Measurements from ENCODE around the gene LRRC23. TPM values are rescaled to one million over a fixed set of nuclear protein-coding genes. Genes with fewer than 3 reads are reported as not detected.

The LRRC23 gene
- total RNA-seq, 1 experiment from 2014 or later: 8.0 TPM

DNA sequence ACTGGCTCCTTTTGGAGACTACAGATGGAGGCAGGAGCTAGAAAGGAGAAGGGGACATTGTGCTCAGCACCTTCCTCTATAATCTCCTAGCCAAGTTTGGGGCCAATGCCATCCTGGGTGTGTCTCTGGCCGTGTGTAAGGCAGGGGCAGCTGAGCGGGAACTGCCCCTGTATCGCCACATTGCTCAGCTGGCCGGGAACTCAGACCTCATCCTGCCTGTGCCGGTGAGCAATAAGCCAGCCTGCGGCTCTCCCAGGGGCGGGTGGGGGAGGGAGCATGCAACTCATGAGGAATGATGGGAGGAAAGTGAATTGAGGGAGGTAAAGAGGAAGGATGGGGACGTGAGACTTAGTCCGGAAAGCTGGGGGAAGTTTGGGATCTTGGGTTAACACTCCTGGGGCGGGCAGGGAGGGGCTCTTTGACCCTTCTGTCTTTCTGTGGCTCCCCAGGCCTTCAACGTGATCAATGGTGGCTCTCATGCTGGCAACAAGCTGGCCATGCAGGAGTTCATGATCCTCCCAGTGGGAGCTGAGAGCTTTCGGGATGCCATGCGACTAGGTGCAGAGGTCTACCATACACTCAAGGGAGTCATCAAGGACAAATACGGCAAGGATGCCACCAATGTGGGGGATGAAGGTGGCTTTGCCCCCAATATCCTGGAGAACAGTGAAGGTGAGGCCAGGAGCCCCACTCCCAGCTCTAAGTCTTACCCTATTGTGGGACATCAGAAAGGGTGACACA lies 13.0 kb downstream of the LRRC23 start:
- Histone ChIP-seq H3K4me2 (ENCODE audit: low read length) (no peak overlapping the region), H3K27me3 (ENCODE audit: insufficient read depth, low read length) (no peaks in the 10 kb centered on the region), H3K9me3 (ENCODE audit: control insufficient read depth in 1 of 2, insufficient read depth in 1 of 2, low read depth in 1 of 2, low read length in 2 of 2) (no peaks in the 10 kb centered on the region), H3K36me3 (ENCODE audit: control insufficient read depth in 1 of 2, insufficient read depth in 2 of 2, low read length in 2 of 2) (peaks cover 8 to 17% of the 10 kb centered on the region in 2 experiments), H3K27ac (ENCODE audit: low read depth, low read length) (no peak overlapping the region), H3K9me2 (ENCODE audit: insufficient read depth) (no peaks in the 10 kb centered on the region), H3K4me3 (replicated peaks in 1 of 2; ENCODE audit: low read depth in 1 of 2, low read length in 2 of 2) (no peak overlapping the region), H3K4me1 (ENCODE audit: control insufficient read depth in 1 of 2, insufficient read depth in 2 of 2, low read length in 2 of 2) (peaks cover 15 to 36% of the 10 kb centered on the region in 2 experiments), H2AFZ (ENCODE audit: low read depth, low read length, poor library complexity, severe bottlenecking) (no peak overlapping the region), H3K9ac (ENCODE audit: low read length) (no peak overlapping the region), H3K79me2 (ENCODE audit: insufficient read depth, low read length) (peaks cover 13% of the 10 kb centered on the region; the same call in 1 of the 2 replicates), H4K20me1 (ENCODE audit: insufficient read depth) (no peaks in the 10 kb centered on the region)
- TF ChIP-seq FOSL1 (IDR thresholded peaks at IDR 0.05; ENCODE audit: low read depth) (no peak), EZH2 (IDR thresholded peaks at IDR 0.05) (no peak), ATF3 (IDR thresholded peaks at IDR 0.05) (no peak), RAD21 (IDR thresholded peaks at IDR 0.05; ENCODE audit: low read depth) (no peak)
- no peak for DNase-seq (ENCODE audit: low read depth, low spot score)
- BruUV-seq (replicated peaks): no TSS peak
- CTCF ChIA-PET: no interaction called here
- POLR2A ChIA-PET: interaction anchor here (1.4 kb wide), 1 partner anchor 8 kb away, joined by 3 read pairs; no protein-coding TSS in a partner anchor
- intact Hi-C loops (cut with micrococcal nuclease): no loop called here
- no peak for ATAC-seq
- RAD21 ChIA-PET (ENCODE audit: low non-redundant PET in 1 of 2, low total read pairs in 2 of 2, uncharacterized antibody in 2 of 2, unreplicated experiment in 2 of 2): no interaction called here

DNA sequence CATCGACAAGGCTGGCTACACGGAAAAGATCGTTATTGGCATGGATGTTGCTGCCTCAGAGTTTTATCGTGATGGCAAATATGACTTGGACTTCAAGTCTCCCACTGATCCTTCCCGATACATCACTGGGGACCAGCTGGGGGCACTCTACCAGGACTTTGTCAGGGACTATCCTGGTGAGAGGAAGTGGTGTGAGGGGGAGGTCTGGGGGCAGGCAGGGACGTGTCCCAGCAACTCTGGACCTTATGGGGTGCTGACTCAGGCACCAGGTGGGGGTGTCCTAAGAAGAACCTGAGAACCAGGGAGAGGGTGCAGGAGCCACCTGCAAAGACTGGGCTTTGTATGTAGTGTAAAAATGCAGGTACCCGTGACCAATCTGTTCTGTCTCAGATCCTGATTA lies 15.0 kb downstream of the LRRC23 start:
- H3K9me2 ChIP-seq (ENCODE audit: insufficient read depth): no peaks in the 10 kb centered on the region
- H3K36me3 ChIP-seq (ENCODE audit: control insufficient read depth in 1 of 2, insufficient read depth in 2 of 2, low read length in 2 of 2): peaks cover 8 to 17% of the 10 kb centered on the region in 2 experiments
- intact Hi-C loops (cut with micrococcal nuclease): no loop called here
- no peak for TF ChIP-seq CEBPB (IDR thresholded peaks at IDR 0.05; ENCODE audit: low read depth)
- TF ChIP-seq ELF1 (IDR thresholded peaks at IDR 0.05; ENCODE audit: borderline replicate concordance, low read depth): no peak
- TF ChIP-seq EZH2 (IDR thresholded peaks at IDR 0.05): no peak
- no peak for TF ChIP-seq SRF (IDR thresholded peaks at IDR 0.05; ENCODE audit: low read depth)
- TF ChIP-seq, protein P1, sequence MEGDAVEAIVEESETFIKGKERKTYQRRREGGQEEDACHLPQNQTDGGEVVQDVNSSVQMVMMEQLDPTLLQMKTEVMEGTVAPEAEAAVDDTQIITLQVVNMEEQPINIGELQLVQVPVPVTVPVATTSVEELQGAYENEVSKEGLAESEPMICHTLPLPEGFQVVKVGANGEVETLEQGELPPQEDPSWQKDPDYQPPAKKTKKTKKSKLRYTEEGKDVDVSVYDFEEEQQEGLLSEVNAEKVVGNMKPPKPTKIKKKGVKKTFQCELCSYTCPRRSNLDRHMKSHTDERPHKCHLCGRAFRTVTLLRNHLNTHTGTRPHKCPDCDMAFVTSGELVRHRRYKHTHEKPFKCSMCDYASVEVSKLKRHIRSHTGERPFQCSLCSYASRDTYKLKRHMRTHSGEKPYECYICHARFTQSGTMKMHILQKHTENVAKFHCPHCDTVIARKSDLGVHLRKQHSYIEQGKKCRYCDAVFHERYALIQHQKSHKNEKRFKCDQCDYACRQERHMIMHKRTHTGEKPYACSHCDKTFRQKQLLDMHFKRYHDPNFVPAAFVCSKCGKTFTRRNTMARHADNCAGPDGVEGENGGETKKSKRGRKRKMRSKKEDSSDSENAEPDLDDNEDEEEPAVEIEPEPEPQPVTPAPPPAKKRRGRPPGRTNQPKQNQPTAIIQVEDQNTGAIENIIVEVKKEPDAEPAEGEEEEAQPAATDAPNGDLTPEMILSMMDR (IDR thresholded peaks at IDR 0.05 in 2 of 3, conservative IDR thresholded peaks at IDR 0.05 in 1 of 3; ENCODE audit: borderline replicate concordance in 1 of 3, insufficient read depth in 1 of 3, low read depth in 2 of 3, low read length in 2 of 3): 0 out of 6 replicates have a peak, but pooled peaks of 1 of the 3 experiments have one; percentile 12
- TF ChIP-seq POLR2AphosphoS5 (IDR thresholded peaks at IDR 0.05; ENCODE audit: low read depth, low read length): no peak
- no peak overlapping the region for H3K4me2 ChIP-seq (ENCODE audit: low read length)
- H3K4me3 ChIP-seq (replicated peaks in 1 of 2; ENCODE audit: low read depth in 1 of 2, low read length in 2 of 2): no peak overlapping the region
- RAD21 ChIA-PET (ENCODE audit: low non-redundant PET in 1 of 2, low total read pairs in 2 of 2, uncharacterized antibody in 2 of 2, unreplicated experiment in 2 of 2): no interaction called here
- BruUV-seq (replicated peaks): no TSS peak
- CTCF ChIA-PET: no interaction called here
- H3K9ac ChIP-seq (ENCODE audit: low read length): no peak overlapping the region
- no peaks in the 10 kb centered on the region for H3K9me3 ChIP-seq (ENCODE audit: control insufficient read depth in 1 of 2, insufficient read depth in 1 of 2, low read depth in 1 of 2, low read length in 2 of 2)
- no peaks in the 10 kb centered on the region for H4K20me1 ChIP-seq (ENCODE audit: insufficient read depth)
- H3K27me3 ChIP-seq (ENCODE audit: insufficient read depth, low read length): no peaks in the 10 kb centered on the region
- no peak overlapping the region for H2AFZ ChIP-seq (ENCODE audit: low read depth, low read length, poor library complexity, severe bottlenecking)
- POLR2A ChIA-PET: interaction anchor here (0.6 kb wide), 1 partner anchor 189 kb away, joined by 5 read pairs; no protein-coding TSS in a partner anchor
- H3K79me2 ChIP-seq (ENCODE audit: insufficient read depth, low read length): peaks cover 13% of the 10 kb centered on the region; the same call in 1 of the 2 replicates
- ATAC-seq (no peak), DNase-seq (ENCODE audit: low read depth, low spot score) (no peak)
- peaks cover 12 to 34% of the 10 kb centered on the region in 2 experiments for H3K4me1 ChIP-seq (ENCODE audit: control insufficient read depth in 1 of 2, insufficient read depth in 2 of 2, low read length in 2 of 2)
- no peak overlapping the region for H3K27ac ChIP-seq (ENCODE audit: low read depth, low read length)

Data from HCT116 (cell line).